Hindlimb muscle (tissue), 1 donor: ENCODE measurements around the gene BLZF1. TPM values are rescaled to one million over a fixed set of nuclear protein-coding genes. Genes with fewer than 3 reads are reported as not detected.
"Not testable (repeated sequence)": the region's sequence is repeated elsewhere in the genome, so short reads cannot be mapped to it uniquely, and the experiment has no call there.

Source experiments
- DNase-seq: peaks from one replicate; pipeline ENCODE4 v3.0.0-alpha.2; 2013
- polyA plus RNA-seq: library from polyadenylated mRNA; unstranded; fragments of 120-200 nt; gene quantifications from one replicate; pipeline ENCODE4 v1.2.1, GENCODE V29; 2013; ENCODE audit not compliant: insufficient read length

The BLZF1 gene
- polyA plus RNA-seq, result 17.1 TPM

GRCh38 chr1:169367686-169368405, at the start of gene BLZF1, which contains the start of gene NME7:
Gene BLZF1 (plus strand): TSS chr1:169368195. CDS start chr1:169369523, 1,328 bp downstream.
Gene NME7 (minus strand): TSS chr1:169367797. CDS start chr1:169367710, 87 bp downstream.
- peak; percentile 96 for DNase-seq

- peak; percentile 7 for DNase-seq
These were observed 49.3 kb upstream of the BLZF1 start for GRCh38 chr1:169318536-169319244.

- DNase-seq, result no peak
These were observed 46.5 kb upstream of the BLZF1 start for GRCh38 chr1:169321539-169321938.

GRCh38 chr1:169322138-169322537, 45.9 kb upstream of the BLZF1 start:
- no peak for DNase-seq

- DNase-seq, result no peak
These were observed 42.9 kb upstream of the BLZF1 start for GRCh38 chr1:169325117-169325516.

- DNase-seq, result no peak
These were observed 41.6 kb upstream of the BLZF1 start for GRCh38 chr1:169326261-169326955.

GRCh38 chr1:169326956-169327268, 41.1 kb upstream of the BLZF1 start:
- DNase-seq, result no peak

GRCh38 chr1:169327875-169328274, 40.1 kb upstream of the BLZF1 start:
- DNase-seq, result no peak

- DNase-seq, result no peak
These were observed 38.6 kb upstream of the BLZF1 start for GRCh38 chr1:169329383-169329782.

GRCh38 chr1:169330927-169331326, 37.1 kb upstream of the BLZF1 start:
- DNase-seq, result no peak

GRCh38 chr1:169334727-169335126, 33.3 kb upstream of the BLZF1 start:
- not testable (repeated sequence) for DNase-seq

- DNase-seq, result not testable (repeated sequence)
These were observed 30.9 kb upstream of the BLZF1 start for GRCh38 chr1:169336947-169337715.

- DNase-seq, result no peak
These were observed 29.4 kb upstream of the BLZF1 start for GRCh38 chr1:169338617-169339016.

GRCh38 chr1:169339773-169340172, 28.2 kb upstream of the BLZF1 start:
- DNase-seq, result no peak

GRCh38 chr1:169340882-169341281, 27.1 kb upstream of the BLZF1 start:
- DNase-seq, result no peak

GRCh38 chr1:169342096-169342495, 25.9 kb upstream of the BLZF1 start:
- not testable (repeated sequence) for DNase-seq

GRCh38 chr1:169345511-169345910, 22.5 kb upstream of the BLZF1 start:
- no peak for DNase-seq

GRCh38 chr1:169346036-169346589, 21.9 kb upstream of the BLZF1 start:
- DNase-seq, result no peak

GRCh38 chr1:169347688-169348382, 20.2 kb upstream of the BLZF1 start:
- DNase-seq, result no peak

- DNase-seq, result peak; percentile 55
These were observed 19.5 kb upstream of the BLZF1 start for GRCh38 chr1:169348383-169349036.

GRCh38 chr1:169360415-169360814, 7.6 kb upstream of the BLZF1 start:
- DNase-seq, result no peak
